AG04449 (cell line): ENCODE results near the gene RBM8A.
A peak's percentile ranks its signal among the peaks of the same experiment; 100 is the strongest.

Experiments used
- CTCF ChIA-PET: fragments of 350-600 bp; formaldehyde crosslinking; extraction: SDS; loops from one replicate; lab custom pipeline; 2021; ENCODE audit warnings: antibody characterized with exemption; lab: Yijun Ruan, JAX
- POLR2A ChIA-PET: fragments of 400-600, 350-600 bp; formaldehyde crosslinking; extraction: SDS; loops from one replicate; lab custom pipeline; 2020; ENCODE audit warnings: antibody characterized with exemption, inconsistent platforms; lab: Yijun Ruan, JAX
- DNase-seq: peaks from one replicate; pipeline ENCODE4 v3.0.0-alpha.2; 2010; ENCODE audit warnings: low read depth, low spot score
- H3K4me3 ChIP-seq: 2 replicates; pipeline ENCODE4 v1.5.1; 2011; ENCODE audit warnings: low read depth, mild to moderate bottlenecking, control low read depth, low read length
- CTCF ChIP-seq: IDR thresholded peaks from one replicate; pipeline ENCODE4 v1.5.1; 2011; ENCODE audit warnings: mild to moderate bottlenecking, moderate library complexity, low read length, control low read depth, inconsistent platforms; ENCODE audit not compliant: insufficient read depth; ENCODE audit errors: missing control alignments

The RBM8A gene

GRCh38 chr1:145927063-145927886 is at the start of gene RBM8A:
Gene RBM8A (minus strand): TSS chr1:145927484. CDS start chr1:145927426, 58 bp downstream.
- ChIA-PET CTCF (interaction anchor here (0.5 to 3.8 kb wide), 21 partner anchors 9 to 110 kb away, joined by 3 to 33 read pairs (median 4); partner anchors contain the start of genes ANKRD34A, ITGA10, LIX1L and NUDT17), POLR2A (interaction anchor here (0.5 to 1.7 kb wide), 13 partner anchors 8 to 227 kb away, joined by 3 to 8 read pairs (median 3); partner anchors contain the start of genes ANKRD34A, LIX1L, PEX11B and PIAS3)
- peak; percentile 63 for TF ChIP-seq CTCF
- H3K4me3 ChIP-seq: peak within 1 kb of the TSS; percentile 87
- DNase-seq: peak; percentile 92

- no peak for TF ChIP-seq CTCF
- ChIA-PET POLR2A (interaction anchor here (0.6 to 1.1 kb wide), 2 partner anchors 30 to 61 kb away, joined by 3 read pairs; no protein-coding TSS in a partner anchor), CTCF (interaction anchor here (0.8 to 24.4 kb wide), 26 partner anchors 11 to 230 kb away, joined by 3 to 787 read pairs (median 6); partner anchors contain the start of genes ANKRD34A, HJV, LIX1L and NUDT17)
- no peak for DNase-seq
- no peak overlapping the region for H3K4me3 ChIP-seq
These were observed 49.7 kb upstream of the RBM8A start for GRCh38 chr1:145977016-145977415.

GRCh38 chr1:145975216-145975615 is 47.9 kb upstream of the RBM8A start:
- no peak for DNase-seq
- TF ChIP-seq CTCF: no peak
- CTCF ChIA-PET: interaction anchor here (2.9 to 24.4 kb wide), 4 partner anchors 9 to 129 kb away, joined by 14 to 787 read pairs (median 142); partner anchors contain the start of genes ANKRD34A, HJV, NUDT17 and POLR3GL
- POLR2A ChIA-PET: no interaction called here
- H3K4me3 ChIP-seq: no peak overlapping the region

- CTCF ChIA-PET: interaction anchor here (6.6 to 24.4 kb wide), 3 partner anchors 9 to 37 kb away, joined by 130 to 787 read pairs (median 155); partner anchors contain the start of genes ANKRD34A, HJV, POLR3GL and TXNIP
- POLR2A ChIA-PET: no interaction called here
- no peak for TF ChIP-seq CTCF
- DNase-seq: no peak
- no peak overlapping the region for H3K4me3 ChIP-seq
These were observed 47.4 kb upstream of the RBM8A start for GRCh38 chr1:145974721-145975120.

- TF ChIP-seq CTCF: no peak
- POLR2A ChIA-PET: no interaction called here
- no peak overlapping the region for H3K4me3 ChIP-seq
- CTCF ChIA-PET: interaction anchor here (1.0 to 1.4 kb wide), 3 partner anchors 32 to 40 kb away, joined by 3 to 7 read pairs (median 3); no protein-coding TSS in a partner anchor
- no peak for DNase-seq
These were observed 45.3 kb upstream of the RBM8A start for GRCh38 chr1:145972580-145972979.
